H1 (cell line): ENCODE measurements around the gene LRRC55. TPM values are rescaled to one million over a fixed set of nuclear protein-coding genes. Genes with fewer than 3 reads are reported as not detected.

Source experiments
- CTCF ChIA-PET: fragments of 300-600 bp; sonication (Branson Sonifier 250); formaldehyde crosslinking; loops from one replicate; lab custom pipeline; 2021; ENCODE audit not compliant: partially characterized antibody; lab: Charles Lee
- POLR2A ChIA-PET: fragments of 300-600 bp; sonication (Branson Sonifier 250); formaldehyde crosslinking; loops from one replicate; lab custom pipeline; 2021; ENCODE audit warnings: inconsistent platforms; ENCODE audit not compliant: partially characterized antibody; lab: Charles Lee
- DNase-seq, 2 experiments: peaks; one replicate each; pipeline versions ENCODE4 v3.0.0 to v3.0.0-alpha.2; 2010 to 2022; ENCODE audit warnings: low spot score in 2 of 2, low read depth in 1 of 2, mixed read lengths in 1 of 2
- FAIRE-seq: peaks from 2 replicates; lab custom pipeline; 2011; peaks lifted over from hg19 to GRCh38; lab: Jason Lieb, UNC
- H2AFZ ChIP-seq: 2 replicates; pipeline ENCODE4 v1.8.1; 2012; ENCODE audit warnings: low read length, inconsistent platforms
- H2AK5ac ChIP-seq: 2 replicates; pipeline ENCODE4 v1.6.1; 2013; ENCODE audit warnings: low read depth, low read length
- H2BK120ac ChIP-seq: replicated peaks from 2 replicates; pipeline ENCODE3; 2013; ENCODE audit warnings: low read depth, low read length, inconsistent platforms
- H2BK12ac ChIP-seq: 2 replicates; pipeline ENCODE4 v1.6.1; 2013; ENCODE audit warnings: low read depth, low read length
- H2BK15ac ChIP-seq: 2 replicates; pipeline ENCODE4 v1.6.1; 2013; ENCODE audit warnings: low read length
- H2BK20ac ChIP-seq: 2 replicates; pipeline ENCODE4 v1.6.1; 2013; ENCODE audit warnings: low read length
- H2BK5ac ChIP-seq: 2 replicates; pipeline ENCODE4 v1.6.1; 2013; ENCODE audit warnings: low read depth, low read length
- H3K14ac ChIP-seq: 2 replicates; pipeline ENCODE4 v1.6.1; 2013; ENCODE audit warnings: inconsistent platforms; ENCODE audit not compliant: insufficient read length
- H3K18ac ChIP-seq: 2 replicates; pipeline ENCODE4 v1.6.1; 2013; ENCODE audit warnings: low read length; ENCODE audit errors: extremely low read depth
- H3K23ac ChIP-seq: 2 replicates; pipeline ENCODE4 v1.6.1; 2013; ENCODE audit warnings: inconsistent platforms; ENCODE audit not compliant: insufficient read length
- H3K23me2 ChIP-seq: 2 replicates; pipeline ENCODE4 v1.6.1; 2013; ENCODE audit warnings: low read depth, low read length
- H3K27ac ChIP-seq: 2 replicates; pipeline ENCODE4 v1.6.1; 2011; ENCODE audit warnings: low read depth, low read length, inconsistent platforms
- H3K27me3 ChIP-seq, 4 experiments: replicated peaks in 1 of 4; 1 replicate in 1 of 4; 2 replicates in 3 of 4; pipeline versions ENCODE4 v1.6.1 to v1.8.1; 2011 to 2013; ENCODE audit warnings: low read length in 3 of 4, mild to moderate bottlenecking in 3 of 4, inconsistent platforms in 2 of 4, mixed read lengths in 2 of 4, moderate library complexity in 1 of 4; ENCODE audit not compliant: control insufficient read depth in 3 of 4, insufficient read depth in 3 of 4; ENCODE audit errors: extremely low read depth in 1 of 4
- H3K36me3 ChIP-seq, 4 experiments: 2 replicates each; pipeline versions ENCODE4 v1.6.1 to v1.8.1; 2011 to 2013; ENCODE audit warnings: mild to moderate bottlenecking in 4 of 4, low read length in 3 of 4, moderate library complexity in 2 of 4, control low read depth in 1 of 4, inconsistent platforms in 1 of 4; ENCODE audit not compliant: insufficient read depth in 4 of 4, control insufficient read depth in 2 of 4
- H3K4ac ChIP-seq: replicated peaks from 2 replicates; pipeline ENCODE3; 2013; ENCODE audit warnings: low read length, low read depth, mixed read lengths, inconsistent platforms; ENCODE audit not compliant: insufficient read length
- H3K4me1 ChIP-seq, 4 experiments: replicated peaks in 1 of 4; 1 replicate in 1 of 4; 2 replicates in 3 of 4; pipeline versions ENCODE4 v1.6.1 to v1.8.1; 2011 to 2013; ENCODE audit warnings: low read length in 3 of 4, inconsistent platforms in 2 of 4, mixed read lengths in 1 of 4; ENCODE audit not compliant: insufficient read depth in 4 of 4, control insufficient read depth in 3 of 4
- H3K4me2 ChIP-seq, 2 experiments: 2 replicates each; pipeline versions ENCODE4 v1.6.1 to v1.8.1; 2011 to 2013; ENCODE audit warnings: low read depth in 2 of 2, low read length in 2 of 2, control low read depth in 1 of 2, inconsistent platforms in 1 of 2, mild to moderate bottlenecking in 1 of 2; ENCODE audit not compliant: insufficient read depth in 1 of 2
- H3K4me3 ChIP-seq, 4 experiments: fragments of 200-600, 300-600 bp in 1 of 4; sonication (generic), shearing (Covaris generic), sonication (Bioruptor Twin) in 1 of 4; 2 replicates each; pipeline versions ENCODE4 v1.5.1 to v1.8.1; 2011 to 2016; ENCODE audit warnings: low read length in 4 of 4, low read depth in 3 of 4, control low read depth in 2 of 4, inconsistent platforms in 2 of 4, mild to moderate bottlenecking in 2 of 4, mixed read lengths in 1 of 4, moderate library complexity in 1 of 4; ENCODE audit not compliant: insufficient read depth in 2 of 4; ENCODE audit errors: extremely low read depth in 1 of 4
- H3K56ac ChIP-seq: replicated peaks from 2 replicates; pipeline ENCODE3; 2013; ENCODE audit warnings: low read depth, mild to moderate bottlenecking, mixed read lengths, low read length, inconsistent platforms; ENCODE audit not compliant: insufficient read length
- H3K79me1 ChIP-seq: 2 replicates; pipeline ENCODE4 v1.6.1; 2013; ENCODE audit warnings: low read depth, low read length, control low read depth
- H3K79me2 ChIP-seq, 2 experiments: 2 replicates each; pipeline versions ENCODE4 v1.6.1 to v1.8.1; 2012 to 2013; ENCODE audit warnings: low read length in 2 of 2, mild to moderate bottlenecking in 2 of 2, inconsistent platforms in 1 of 2; ENCODE audit not compliant: insufficient read depth in 2 of 2, control insufficient read depth in 1 of 2
- H3K9ac ChIP-seq, 4 experiments: replicated peaks in 1 of 4; 1 replicate in 1 of 4; 2 replicates in 3 of 4; pipeline versions ENCODE4 v1.6.1 to v1.8.1; 2011 to 2013; ENCODE audit warnings: low read depth in 3 of 4, low read length in 3 of 4, control low read depth in 2 of 4, mild to moderate bottlenecking in 2 of 4, moderate library complexity in 2 of 4, inconsistent platforms in 1 of 4; ENCODE audit errors: extremely low read depth in 1 of 4
- H3K9me3 ChIP-seq, 2 experiments: 2 replicates each; pipeline versions ENCODE4 v1.6.1 to v1.8.1; 2012 to 2013; ENCODE audit warnings: mild to moderate bottlenecking in 2 of 2, moderate library complexity in 2 of 2, control low read depth in 1 of 2, inconsistent platforms in 1 of 2, low read depth in 1 of 2, low read length in 1 of 2, mixed read lengths in 1 of 2; ENCODE audit not compliant: insufficient read depth in 2 of 2
- H4K20me1 ChIP-seq, 2 experiments: replicated peaks in 1 of 2; 2 replicates each; pipeline versions ENCODE3 to v1.8.1; 2011 to 2013; ENCODE audit warnings: inconsistent platforms in 2 of 2, low read length in 2 of 2, mild to moderate bottlenecking in 1 of 2; ENCODE audit not compliant: insufficient read depth in 2 of 2, control insufficient read depth in 1 of 2
- H4K5ac ChIP-seq: 2 replicates; pipeline ENCODE4 v1.6.1; 2013; ENCODE audit warnings: low read length, low read depth, mixed read lengths, inconsistent platforms; ENCODE audit not compliant: insufficient read length
- H4K8ac ChIP-seq: 2 replicates; pipeline ENCODE4 v1.8.0; 2013; ENCODE audit warnings: mild to moderate bottlenecking, moderate library complexity, low read length, inconsistent platforms; ENCODE audit not compliant: insufficient read depth; ENCODE audit errors: extremely low read depth
- H4K91ac ChIP-seq: replicated peaks from 2 replicates; pipeline ENCODE3; 2013; ENCODE audit warnings: low read length, mixed read lengths, inconsistent platforms; ENCODE audit not compliant: insufficient read length
- CHD2 ChIP-seq: IDR thresholded peaks from 2 replicates; pipeline ENCODE4 v1.6.1; 2012; ENCODE audit warnings: low read length, improper control_type of control experiment
- POU5F1 ChIP-seq: IDR thresholded peaks from 2 replicates; pipeline ENCODE4 v1.6.1; 2011; ENCODE audit warnings: low read depth, mild to moderate bottlenecking, low read length, moderate library complexity
- RAD21 ChIP-seq, 2 experiments: IDR thresholded peaks in 1 of 2; conservative IDR thresholded peaks in 1 of 2; 2 replicates each; pipeline ENCODE4 v1.6.1; 2011; ENCODE audit warnings: low read depth in 2 of 2, low read length in 2 of 2, improper control_type of control experiment in 1 of 2, inconsistent platforms in 1 of 2, mild to moderate bottlenecking in 1 of 2, moderate library complexity in 1 of 2
- SP1 ChIP-seq: IDR thresholded peaks from 2 replicates; pipeline ENCODE4 v1.6.1; 2011; ENCODE audit warnings: low read depth, low read length
- SP4 ChIP-seq: IDR thresholded peaks from 2 replicates; pipeline ENCODE4 v1.6.1; 2012; ENCODE audit warnings: low read length, inconsistent platforms
- WGBS, 2 experiments: shearing (Covaris generic) in 1 of 2; methylation state at CpG; one replicate each; pipeline versions ENCODE4 v1.1.6 to v1.1.7; 2013 to 2015; ENCODE audit warnings: low lambda C conversion rate in 2 of 2, mixed read lengths in 2 of 2, inconsistent platforms in 1 of 2, low coverage in 1 of 2, missing lambda C conversion rate in 1 of 2; ENCODE audit not compliant: insufficient replicate concordance in 2 of 2, insufficient coverage in 1 of 2, insufficient read length in 1 of 2; ENCODE audit errors: extremely low coverage in 1 of 2, missing lambda C conversion rate in 1 of 2; 5-methylcytosine and 5-hydroxymethylcytosine counted together
- polyA plus RNA-seq, 7 experiments: library from polyadenylated mRNA; depleted of rRNA in 3 of 7; stranded (reverse) in 5 of 7; unstranded in 2 of 7; fragments of >200 nt in 5 of 7; fragments of 200-250 nt in 2 of 7; gene quantifications; 1 replicate in 5 of 7; 2 replicates in 1 of 7; 4 replicates in 1 of 7; pipeline versions ENCODE4 v1.2.1 to v1.2.3, GENCODE V29; 2011 to 2013; ENCODE audit warnings: missing spikeins in 2 of 7, mixed read lengths in 2 of 7
- total RNA-seq: library from RNA; stranded (reverse); fragmentation: NEBNext Ultra II Directional; extraction: Animal tissue kit (Norgen Biotek cat#: 25700); gene quantifications from 2 replicates; pipeline ENCODE4 v1.2.1, GENCODE V29; 2021

The LRRC55 gene
- total and polyA plus RNA-seq, 2 of the 8 experiments (the other 6 are each of a cell fraction or from before 2014, with no cell fraction given), result 0.62 to 1.1 TPM

GRCh38 chr11:57148621-57149020 lies 33.1 kb upstream of the LRRC55 start:
- H3K9me3 ChIP-seq, result no peaks in the 10 kb centered on the region
- H4K8ac ChIP-seq, result no peak overlapping the region
- H2BK5ac ChIP-seq, result no peak overlapping the region
- H3K14ac ChIP-seq, result no peak overlapping the region
- DNase-seq (no peak), FAIRE-seq (no peak)
- no peak overlapping the region for H3K18ac ChIP-seq
- no peaks in the 10 kb centered on the region; the same call in 1 of the 2 replicates for H3K23me2 ChIP-seq
- H3K27me3 ChIP-seq, result no peaks in the 10 kb centered on the region
- no peak overlapping the region for H2AFZ ChIP-seq
- H2BK120ac ChIP-seq, result no peak overlapping the region
- H2BK12ac ChIP-seq, result no peak overlapping the region
- H3K36me3 ChIP-seq, result no peaks in the 10 kb centered on the region
- H3K4ac ChIP-seq, result no peak overlapping the region
- ChIA-PET CTCF (interaction anchor here (0.7 to 4.7 kb wide), 6 partner anchors 10 to 129 kb away, joined by 3 to 46 read pairs (median 3); no protein-coding TSS in a partner anchor), POLR2A (no interaction called here)
- 91% methylated on average over 5 of the region's 5 CpGs; no CpG with 5 or more reads in 1 of the 2 experiments for WGBS, 2 experiments
- H3K4me1 ChIP-seq, result no peaks in the 10 kb centered on the region
- H4K5ac ChIP-seq, result no peak overlapping the region
- no peaks in the 10 kb centered on the region for H3K79me2 ChIP-seq
- no peak overlapping the region for H3K4me3 ChIP-seq
- no peak overlapping the region for H4K91ac ChIP-seq
- no peak overlapping the region for H3K23ac ChIP-seq
- no peaks in the 10 kb centered on the region for H3K79me1 ChIP-seq
- H2AK5ac ChIP-seq, result no peak overlapping the region
- no peak overlapping the region for H3K56ac ChIP-seq
- H3K4me2 ChIP-seq, result no peak overlapping the region
- H2BK20ac ChIP-seq, result 0 out of 2 replicates have a peak overlapping the region, but pooled peaks have one; percentile 5
- H2BK15ac ChIP-seq, result no peak overlapping the region
- H3K9ac ChIP-seq, result no peak overlapping the region
- H3K27ac ChIP-seq, result no peak overlapping the region
- no peaks in the 10 kb centered on the region for H4K20me1 ChIP-seq
- TF ChIP-seq SP4 (no peak), POU5F1 (no peak), SP1 (no peak), RAD21 (IDR thresholded peaks at IDR 0.05 in 1 of 2, conservative IDR thresholded peaks at IDR 0.05 in 1 of 2; ENCODE audit: low read depth in 2 of 2, low read length in 2 of 2) (no peak), CHD2 (no peak)
